ENCODE results near the gene RNASE13.
A peak's percentile ranks its signal among the peaks of the same experiment; 100 is the strongest.
"Not testable (repeated sequence)": the region's sequence is repeated elsewhere in the genome, so short reads cannot be mapped to it uniquely, and the experiment has no call there.

Gene RNASE13

DNA sequence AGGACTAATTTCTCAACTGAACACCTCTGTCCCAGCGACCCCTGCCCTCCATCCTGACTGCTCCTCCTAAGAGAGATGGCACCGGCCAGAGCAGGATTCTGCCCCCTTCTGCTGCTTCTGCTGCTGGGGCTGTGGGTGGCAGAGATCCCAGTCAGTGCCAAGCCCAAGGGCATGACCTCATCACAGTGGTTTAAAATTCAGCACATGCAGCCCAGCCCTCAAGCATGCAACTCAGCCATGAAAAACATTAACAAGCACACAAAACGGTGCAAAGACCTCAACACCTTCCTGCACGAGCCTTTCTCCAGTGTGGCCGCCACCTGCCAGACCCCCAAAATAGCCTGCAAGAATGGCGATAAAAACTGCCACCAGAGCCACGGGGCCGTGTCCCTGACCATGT is 8.3 kb upstream of the RNASE13 start:
- DNase-seq (no peak), ATAC-seq (no peak)

DNA sequence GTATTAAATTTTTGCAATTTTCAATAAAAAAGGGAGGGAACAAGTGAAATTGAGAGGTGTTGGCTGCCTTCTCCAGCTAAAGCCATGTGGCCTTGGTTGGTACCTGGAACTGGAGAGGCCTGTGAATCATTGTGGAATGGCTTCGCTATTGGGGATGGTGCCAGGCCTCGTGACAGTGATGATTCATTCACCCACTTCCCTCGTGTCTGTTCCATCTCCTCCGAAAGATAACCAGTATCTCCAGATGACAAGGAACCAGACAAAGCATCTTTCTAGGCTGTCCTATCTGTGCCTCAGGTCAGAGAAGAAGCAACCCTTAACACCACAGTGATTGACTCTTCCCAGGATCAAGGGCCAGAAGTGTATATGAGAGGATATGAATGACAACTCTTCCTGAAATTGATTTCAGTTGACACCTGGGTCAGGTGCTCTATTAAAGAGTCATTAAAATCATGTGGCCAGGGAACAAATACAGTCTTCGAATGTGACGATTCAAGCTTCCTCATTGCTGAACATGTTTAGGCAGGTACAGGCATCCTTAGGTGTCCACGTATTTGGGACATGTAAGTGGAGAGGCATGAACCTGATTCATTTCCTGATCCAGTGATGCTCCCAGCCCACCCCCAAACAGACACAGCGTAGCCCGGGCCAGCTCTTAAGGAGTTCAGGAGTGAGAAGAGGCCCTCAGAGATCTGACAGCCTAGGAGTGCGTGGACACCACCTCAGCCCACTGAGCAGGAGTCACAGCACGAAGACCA is 7.2 kb upstream of the RNASE13 start, which contains the start of gene RNASE7:
Gene RNASE7, plus strand, starts transcription at position 687 of the 758 bp plus-strand sequence. CDS start 631 bp downstream, outside the sequence.
- no peak for ATAC-seq

GRCh38 chr14:21040941-21041340 is 6.3 kb upstream of the RNASE13 start:
- DNase-seq, ATAC-seq: not testable (repeated sequence)

More for the DNA sequence above, 7.2 kb upstream of the RNASE13 start, which contains the start of gene RNASE7:
- no peak for DNase-seq

- no peak for DNase-seq
- ATAC-seq, result no peak
These were observed 5.8 kb upstream of the RNASE13 start for GRCh38 chr14:21040370-21040925.

DNA sequence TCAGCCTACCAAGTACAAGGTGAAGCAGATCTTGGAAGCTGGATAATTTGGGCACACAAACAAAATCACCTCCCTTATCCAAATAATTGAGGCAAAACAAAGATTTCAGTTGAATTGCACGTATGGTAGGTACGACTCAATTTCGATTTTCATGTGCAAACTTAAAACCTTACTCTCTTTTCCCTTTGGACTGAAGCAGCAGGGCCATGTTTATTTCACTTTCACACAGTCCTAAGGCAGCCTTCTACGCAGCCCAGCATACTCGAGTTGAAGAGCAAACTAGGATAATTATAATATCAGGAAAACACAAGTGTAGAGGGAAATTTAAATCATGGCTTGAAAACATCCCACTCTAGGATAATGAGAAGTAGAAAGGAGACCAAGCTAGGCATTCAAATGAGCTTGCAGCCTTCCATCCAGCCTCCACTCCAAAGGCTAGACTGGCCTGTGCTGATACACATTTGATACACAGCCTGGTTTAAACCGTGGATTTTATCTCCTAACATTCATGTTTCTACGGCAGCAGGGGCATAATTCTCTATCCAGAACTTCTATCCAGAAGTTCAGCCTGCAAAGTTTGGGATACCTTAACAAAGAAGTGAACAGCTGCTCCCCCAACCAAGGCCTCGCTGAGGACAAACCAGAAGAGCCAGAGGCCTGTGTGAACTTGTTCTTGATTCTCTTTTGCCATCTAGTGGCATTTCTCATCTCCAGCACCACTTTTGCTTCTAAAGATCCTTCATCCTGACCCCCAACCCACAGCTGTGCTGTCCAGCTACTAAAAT is 5.2 kb upstream of the RNASE13 start:
- ATAC-seq (peak; percentile 67), DNase-seq (no peak)

GRCh38 chr14:21038441-21039422 is 4.1 kb upstream of the RNASE13 start:
- ATAC-seq (no peak), DNase-seq (no peak)

- ATAC-seq (no peak), DNase-seq (no peak)
These were observed 2.5 kb upstream of the RNASE13 start for GRCh38 chr14:21037156-21037555.

DNA sequence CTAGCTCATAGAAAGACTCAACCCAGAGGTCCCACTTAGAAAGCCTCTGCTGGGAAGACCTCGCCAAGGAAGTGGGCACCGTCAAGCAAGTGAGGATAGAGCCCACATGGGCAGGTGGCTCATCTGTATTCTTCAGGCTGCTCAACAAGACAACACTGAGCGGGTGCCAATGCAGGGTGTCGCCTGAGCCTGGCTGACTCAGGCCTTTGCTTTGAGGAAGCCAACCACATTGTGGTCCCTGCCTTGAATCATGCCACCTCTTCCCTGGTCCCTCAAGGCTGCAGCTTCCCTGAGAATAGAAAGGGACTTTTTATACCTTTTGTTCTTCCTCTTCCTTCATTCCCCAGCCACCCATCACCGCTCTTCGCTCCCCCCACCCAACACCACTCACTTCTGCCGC is 2.1 kb upstream of the RNASE13 start:
- no peak for ATAC-seq
- no peak for DNase-seq

GRCh38 chr14:21033133-21033698 is 1.4 kb downstream of the RNASE13 start:
- no peak for ATAC-seq
- no peak for DNase-seq

DNA sequence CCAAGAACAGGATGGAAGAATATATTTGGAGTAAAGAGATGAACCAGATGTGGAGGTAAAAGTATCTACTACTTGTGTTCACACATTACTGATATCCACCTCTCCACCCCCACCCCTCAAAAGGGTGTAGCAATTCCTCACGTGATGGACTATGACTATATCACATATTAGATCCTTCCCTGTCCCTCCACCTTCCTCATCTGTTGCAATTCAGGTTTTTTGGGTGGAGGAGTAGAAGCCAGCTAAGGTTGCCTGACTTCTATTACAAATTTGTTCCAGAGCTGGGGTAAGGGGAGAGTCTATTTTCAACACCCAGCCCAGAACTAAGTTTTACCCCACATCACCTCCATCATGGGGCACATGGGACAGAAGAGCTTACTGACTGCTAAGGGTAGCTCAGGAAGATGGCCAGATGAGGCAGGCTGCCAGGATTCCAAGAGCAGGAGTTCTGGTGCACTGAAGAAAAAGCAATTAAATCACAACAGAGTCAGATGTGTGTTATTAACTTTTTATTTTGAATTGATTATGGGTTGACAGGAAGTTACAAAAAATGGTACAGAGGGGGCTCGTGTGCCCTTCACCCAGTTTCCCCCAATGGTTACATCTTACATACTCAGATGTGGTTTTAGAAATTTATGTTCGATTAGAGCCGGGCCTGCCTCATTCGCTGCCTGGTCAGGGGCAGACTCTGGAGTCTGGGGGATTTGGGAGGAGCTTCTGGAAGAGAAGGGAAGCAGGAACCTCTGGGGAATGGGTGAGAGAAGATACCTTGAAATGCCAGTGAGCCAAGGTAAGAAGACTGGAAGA is 2.1 kb downstream of the RNASE13 start:
- ATAC-seq (no peak), DNase-seq (no peak)

DNA sequence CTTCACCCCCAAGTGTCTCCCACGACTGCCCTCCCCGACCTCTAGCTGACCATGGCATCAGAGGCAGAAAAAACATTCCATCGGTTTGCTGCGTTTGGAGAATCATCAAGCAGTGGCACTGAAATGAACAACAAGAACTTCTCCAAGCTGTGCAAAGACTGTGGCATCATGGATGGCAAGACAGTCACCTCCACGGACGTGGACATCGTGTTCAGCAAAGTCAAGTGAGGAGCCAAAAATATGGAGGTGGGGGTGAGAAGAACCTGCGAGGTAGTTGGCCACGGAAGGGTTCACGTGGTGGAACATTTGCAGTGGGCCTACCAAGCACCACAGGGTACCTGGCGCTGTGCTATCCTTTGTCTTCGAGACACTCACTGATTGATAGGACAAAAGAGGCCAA is 4.1 kb downstream of the RNASE13 start:
- DNase-seq (no peak), ATAC-seq (no peak)

GRCh38 chr14:21029917-21030316 is 4.7 kb downstream of the RNASE13 start, which contains the start of gene TPPP2:
Gene TPPP2 (plus strand): TSS chr14:21030217. CDS start chr14:21030582, 365 bp downstream.
- DNase-seq (no peak), ATAC-seq (no peak)

DNA sequence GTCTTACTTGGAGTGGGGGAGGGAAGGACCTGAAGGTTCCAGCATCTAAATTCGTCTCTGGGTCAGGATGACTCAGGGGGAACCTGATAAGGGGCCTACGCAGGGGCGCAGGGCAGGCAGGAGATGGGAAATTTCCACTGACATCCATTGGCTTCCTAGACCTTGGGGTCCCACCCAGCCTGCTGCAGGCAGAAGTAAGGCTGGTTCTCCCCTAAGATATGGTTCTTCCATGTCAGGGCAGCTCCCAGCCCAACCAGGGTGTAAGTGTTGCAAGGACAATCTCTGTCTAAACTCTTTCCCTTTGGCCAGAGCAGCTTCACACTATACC is 7.7 kb downstream of the RNASE13 start:
- ATAC-seq (no peak), DNase-seq (no peak)

DNA sequence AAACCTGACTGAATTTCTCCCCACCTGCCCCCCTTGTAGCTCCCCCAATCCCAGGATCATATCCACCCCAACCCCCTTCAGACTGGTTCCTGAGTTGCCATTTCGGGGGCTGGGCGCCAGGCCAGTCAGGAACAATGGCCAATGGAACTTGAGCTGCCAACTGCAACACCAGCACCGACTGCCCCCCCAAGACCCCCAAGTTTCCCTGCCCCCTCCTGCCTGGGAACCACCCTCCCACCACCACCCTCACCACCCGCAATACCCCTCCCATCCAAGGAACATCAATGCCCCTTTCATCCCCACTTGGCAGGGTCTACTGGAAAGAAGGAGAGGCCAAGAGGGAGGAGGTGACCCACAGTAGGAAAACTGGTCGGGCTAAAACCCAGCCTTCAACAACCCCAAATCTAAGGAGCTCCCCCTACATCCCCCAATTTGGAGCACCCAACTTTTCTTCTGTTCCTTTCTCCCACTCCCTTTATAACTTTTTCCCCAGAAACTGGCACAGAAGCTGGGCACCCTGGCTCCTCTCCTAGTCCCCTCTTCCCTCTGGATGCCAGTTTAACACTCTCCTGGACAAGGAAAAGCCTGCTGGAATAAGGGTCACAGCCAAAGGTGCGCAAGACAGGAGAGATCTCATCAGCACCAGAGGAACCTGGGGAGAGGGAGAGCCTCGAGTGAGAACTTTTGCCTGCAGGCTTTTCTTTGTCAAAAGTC is 8.2 kb downstream of the RNASE13 start:
- no peak for DNase-seq

DNA sequence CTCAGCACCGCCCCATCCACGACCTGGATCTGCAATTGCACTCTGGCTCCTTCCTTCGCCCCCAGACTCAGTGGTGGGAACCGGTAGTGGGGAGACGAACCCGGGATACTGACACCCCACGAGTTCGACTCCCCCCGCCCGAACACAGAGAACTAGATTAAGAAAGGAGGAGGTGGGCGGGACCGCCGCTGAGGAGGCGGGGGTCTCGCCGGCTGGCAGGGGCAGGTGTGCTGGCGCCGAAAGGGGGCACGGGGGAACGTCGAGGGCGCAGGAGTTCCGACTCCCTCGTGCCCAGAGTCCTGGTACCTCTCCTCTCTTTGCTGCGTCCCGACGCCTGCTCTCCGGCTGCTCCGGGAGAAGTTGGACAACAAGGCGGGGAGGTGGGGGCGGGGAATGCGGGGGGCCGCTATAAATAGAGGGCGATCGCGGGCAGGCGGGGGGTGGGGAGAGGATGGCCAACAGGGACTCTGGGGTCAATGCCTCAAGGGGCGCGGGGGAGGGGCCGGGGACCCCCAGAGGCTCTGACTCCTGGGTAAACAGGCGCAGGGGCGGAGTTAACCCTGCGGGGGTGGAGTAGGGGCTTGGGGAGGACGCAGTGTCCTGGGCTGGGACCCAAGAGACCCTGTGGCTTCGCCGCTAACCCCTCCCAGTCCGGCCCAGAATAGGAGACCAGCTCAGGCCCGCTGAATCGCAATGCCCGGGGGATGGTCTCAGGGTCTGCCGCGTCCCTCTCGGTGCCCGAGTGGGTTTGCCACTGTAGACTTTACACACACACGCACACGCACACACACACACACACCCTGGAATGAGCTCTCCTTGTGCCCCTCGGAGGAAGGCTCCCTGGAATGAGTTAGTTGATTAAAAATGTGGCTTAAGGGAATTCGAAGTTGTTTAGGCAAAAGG is 9.0 kb downstream of the RNASE13 start:
- DNase-seq (no peak), ATAC-seq (no peak)

More for the DNA sequence above, 8.2 kb downstream of the RNASE13 start:
- ATAC-seq, result no peak

DNA sequence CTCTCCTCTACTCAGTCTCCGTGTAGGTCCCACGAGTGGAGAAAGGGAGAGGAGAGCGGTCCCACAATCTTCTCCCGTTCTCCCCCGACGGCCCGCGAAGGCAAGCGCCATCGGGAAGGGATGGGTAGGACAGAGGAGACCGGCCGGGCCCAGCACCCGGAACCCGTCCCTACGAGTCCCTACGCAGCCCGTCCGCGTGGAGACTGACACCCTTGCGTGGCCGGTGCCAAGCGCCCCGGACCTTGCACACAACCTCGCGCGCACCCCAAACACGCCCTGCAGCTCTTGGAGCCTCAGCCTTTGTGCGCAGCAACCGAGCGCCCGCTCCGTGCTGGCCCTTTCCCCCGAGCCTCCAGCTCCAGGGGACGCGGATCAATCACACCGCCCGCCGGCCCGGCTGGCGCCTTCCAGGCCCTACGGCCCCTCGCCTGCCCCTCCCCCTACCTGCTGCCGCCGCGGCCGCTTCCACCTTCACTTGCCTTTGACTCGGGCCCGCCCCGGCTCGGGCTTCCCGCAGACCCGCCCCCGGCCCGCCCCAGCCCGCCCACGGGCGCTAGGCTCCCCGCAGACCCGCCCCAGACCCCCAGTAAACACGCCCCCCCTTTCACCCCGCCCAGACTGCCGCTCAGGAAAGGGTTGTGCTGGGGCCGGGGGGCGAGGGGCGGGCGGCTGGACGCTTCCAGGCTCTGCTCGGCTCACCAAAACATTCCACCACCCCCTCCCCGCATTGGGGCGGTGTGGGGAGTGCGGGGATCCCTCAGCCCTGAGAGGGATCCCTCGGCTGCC is 9.8 kb downstream of the RNASE13 start, which contains the start of gene NDRG2:
Gene NDRG2, minus strand, starts transcription at position 477 of the 786 bp plus-strand sequence. CDS start 1,746 bp downstream, outside the sequence.
- ATAC-seq (peak; percentile 62), DNase-seq (peak; percentile 70)

DNA sequence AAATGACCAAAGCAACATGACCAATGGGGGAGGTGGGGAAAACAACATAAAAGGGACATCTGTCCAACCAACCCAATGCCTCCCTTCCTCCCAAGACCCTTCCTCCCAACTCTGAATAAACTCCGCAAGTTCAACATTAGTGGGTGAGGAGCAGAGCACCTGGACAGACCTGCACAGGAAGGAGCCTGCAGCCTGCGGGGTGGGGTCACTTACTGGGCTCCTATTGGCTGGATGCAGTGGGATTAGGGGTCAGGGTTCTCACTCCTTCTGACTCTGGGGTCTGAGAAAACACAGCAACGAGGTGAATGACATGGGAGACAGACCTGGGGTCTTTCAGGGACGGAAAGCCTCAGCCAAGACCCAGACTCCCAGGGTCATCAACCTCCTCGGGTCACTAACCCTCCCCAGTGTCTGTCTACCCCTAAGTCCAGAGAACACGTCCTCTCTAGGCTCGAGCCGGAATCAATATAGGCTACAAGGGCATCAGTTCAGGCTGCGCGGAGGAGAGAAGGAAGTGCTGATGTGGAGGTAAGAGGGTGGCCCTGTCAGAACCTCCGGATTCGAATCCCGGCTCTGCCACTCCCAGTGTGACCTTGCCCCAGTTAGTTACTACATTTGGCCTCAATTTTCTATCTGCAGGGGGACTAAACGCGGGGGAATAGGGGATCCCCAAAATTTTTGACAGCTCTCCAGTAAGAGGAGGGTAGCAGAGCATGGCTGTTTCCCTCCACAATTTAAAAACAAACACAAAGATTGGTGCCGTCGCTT is 10.6 kb downstream of the RNASE13 start:
- no peak for ATAC-seq
- peak; percentile 16 for DNase-seq
